ENCODE data around the gene KLK5.
"Not testable (repeated sequence)": the region's sequence is repeated elsewhere in the genome, so short reads cannot be mapped to it uniquely, and the experiment has no call there.

Gene KLK5

DNA sequence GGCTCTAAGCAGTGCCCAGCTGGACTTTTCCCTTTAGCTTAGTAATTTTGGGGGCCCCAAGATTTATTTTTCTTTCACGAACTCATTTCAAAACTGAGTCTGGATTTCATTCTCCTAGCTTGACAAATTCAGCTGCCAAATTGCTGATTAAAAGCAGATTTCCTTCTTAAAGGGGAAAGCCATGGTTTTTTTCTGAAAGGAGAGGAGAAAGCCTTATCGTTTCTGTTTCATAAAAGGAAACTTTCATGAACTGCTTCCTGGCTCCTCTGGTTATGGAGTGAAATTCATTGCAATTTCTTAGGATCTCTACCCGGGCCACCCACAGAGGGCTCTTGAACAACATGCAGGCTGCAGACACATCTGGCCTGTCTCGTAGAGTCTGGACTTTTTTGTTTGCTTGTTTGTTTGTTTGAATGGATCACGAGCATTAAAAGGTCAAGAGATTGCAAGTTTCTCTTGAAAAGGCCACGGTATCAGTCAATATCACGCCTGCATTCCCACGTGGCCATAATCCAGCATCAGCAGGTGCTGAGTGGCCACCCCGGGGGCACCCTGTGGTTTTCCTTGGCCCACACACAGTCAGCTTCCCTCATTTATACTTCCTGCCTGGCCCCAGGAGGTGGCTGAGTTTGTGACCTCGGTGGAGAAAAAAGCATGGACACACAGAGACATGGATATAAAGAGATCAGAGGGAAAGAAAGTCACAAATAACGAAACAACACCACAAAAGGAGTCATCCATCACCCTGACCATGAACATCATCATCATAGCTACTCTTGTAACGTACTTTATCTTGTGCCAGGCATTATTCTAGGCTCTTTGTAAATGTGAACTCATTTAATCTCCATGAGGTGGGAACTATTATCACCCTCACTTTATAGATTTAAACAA is 31.2 kb downstream of the KLK5 start:
- DNase-seq: peak; percentile 18

DNA sequence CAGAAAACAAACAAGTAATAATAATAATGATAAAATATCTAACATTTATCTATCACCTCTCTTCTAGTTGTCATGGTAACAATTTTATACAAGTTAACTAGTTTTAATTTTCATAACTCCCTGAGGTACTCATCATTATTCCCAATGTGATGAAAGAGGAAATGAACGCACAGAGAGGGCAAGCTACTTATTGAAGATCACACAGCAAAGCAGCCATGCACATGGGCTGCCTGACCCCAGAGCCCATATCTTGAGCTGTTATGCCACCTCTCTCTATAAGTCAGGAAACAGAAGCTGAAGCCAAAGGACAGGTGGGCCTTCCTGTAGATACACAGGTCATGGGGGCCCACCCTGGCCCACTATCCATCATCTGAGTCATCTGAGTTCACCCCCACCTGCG is 36.8 kb downstream of the KLK5 start:
- no peak for DNase-seq

DNA sequence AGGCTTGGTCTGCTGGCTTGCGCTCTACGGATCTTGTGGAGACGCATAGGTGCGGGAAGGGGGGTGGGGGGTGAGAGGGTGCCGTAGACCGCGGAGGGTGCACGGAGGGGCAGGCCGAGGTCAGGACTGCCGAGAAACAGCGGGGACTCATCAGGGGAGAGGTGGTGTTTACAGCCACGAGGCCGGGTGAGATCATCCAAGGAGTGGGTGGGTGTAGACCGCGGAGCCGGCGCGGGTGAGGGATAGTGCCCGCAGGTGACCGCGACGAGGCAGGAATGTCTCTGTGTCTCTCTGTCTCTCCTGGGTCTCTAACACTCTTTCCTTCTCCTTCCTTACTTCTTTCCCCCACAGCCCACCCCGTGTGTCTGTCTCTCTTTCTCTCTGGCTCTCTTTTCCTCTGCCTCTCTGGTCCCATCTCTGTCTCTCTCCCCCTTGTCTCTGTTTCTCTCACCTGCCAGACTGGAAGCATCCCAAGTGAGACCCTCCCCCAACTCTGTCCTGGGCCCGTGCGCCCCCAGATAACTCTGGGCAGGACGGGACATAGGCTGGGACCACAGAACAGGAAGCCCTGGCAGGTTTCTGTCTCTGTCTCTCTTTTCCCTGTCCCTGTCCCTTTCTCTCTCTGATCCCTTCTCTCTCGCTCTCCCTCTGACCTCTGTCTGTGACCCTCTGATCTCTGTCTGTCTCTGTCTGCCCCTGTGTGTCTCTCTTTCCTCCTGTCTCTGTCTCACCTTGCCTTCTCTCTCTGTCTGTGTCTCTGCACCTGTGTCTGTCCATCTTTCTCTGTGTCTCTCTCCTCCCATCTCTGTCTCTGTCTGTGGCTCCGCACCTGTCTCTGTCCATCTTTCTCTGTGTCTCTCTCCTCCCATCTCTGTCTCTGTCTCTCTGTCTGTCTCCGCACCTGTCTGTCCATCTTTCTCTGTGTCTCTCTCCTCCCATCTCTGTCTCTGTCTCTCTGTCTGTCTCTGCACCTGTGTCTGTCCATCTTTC is 39.8 kb downstream of the KLK5 start:
- DNase-seq: no peak

DNA sequence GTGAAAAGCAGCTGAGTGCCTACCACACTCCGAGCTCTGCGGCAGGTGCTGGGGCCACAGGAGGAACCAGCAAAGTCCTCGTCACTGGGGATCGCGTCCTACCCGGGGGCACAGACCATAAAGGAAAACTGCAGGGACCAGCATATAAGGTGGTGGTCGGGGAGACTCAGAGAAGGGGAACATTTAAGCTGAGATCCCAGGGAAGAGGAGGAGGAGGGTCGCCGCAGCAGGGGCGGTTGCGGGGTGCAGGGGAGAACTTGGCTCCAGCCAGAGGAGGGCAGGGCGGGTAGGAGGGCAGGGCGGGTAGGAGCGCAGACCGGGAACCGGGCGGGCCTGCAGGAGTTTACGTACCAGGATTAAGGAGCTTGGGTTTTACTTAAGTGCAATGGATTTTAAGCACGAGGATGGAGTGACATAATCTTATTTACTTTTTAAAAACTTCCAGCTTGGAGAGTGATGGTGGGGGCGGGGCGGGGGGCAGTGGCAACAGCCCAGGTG is 40.7 kb downstream of the KLK5 start:
- DNase-seq: no peak

DNA sequence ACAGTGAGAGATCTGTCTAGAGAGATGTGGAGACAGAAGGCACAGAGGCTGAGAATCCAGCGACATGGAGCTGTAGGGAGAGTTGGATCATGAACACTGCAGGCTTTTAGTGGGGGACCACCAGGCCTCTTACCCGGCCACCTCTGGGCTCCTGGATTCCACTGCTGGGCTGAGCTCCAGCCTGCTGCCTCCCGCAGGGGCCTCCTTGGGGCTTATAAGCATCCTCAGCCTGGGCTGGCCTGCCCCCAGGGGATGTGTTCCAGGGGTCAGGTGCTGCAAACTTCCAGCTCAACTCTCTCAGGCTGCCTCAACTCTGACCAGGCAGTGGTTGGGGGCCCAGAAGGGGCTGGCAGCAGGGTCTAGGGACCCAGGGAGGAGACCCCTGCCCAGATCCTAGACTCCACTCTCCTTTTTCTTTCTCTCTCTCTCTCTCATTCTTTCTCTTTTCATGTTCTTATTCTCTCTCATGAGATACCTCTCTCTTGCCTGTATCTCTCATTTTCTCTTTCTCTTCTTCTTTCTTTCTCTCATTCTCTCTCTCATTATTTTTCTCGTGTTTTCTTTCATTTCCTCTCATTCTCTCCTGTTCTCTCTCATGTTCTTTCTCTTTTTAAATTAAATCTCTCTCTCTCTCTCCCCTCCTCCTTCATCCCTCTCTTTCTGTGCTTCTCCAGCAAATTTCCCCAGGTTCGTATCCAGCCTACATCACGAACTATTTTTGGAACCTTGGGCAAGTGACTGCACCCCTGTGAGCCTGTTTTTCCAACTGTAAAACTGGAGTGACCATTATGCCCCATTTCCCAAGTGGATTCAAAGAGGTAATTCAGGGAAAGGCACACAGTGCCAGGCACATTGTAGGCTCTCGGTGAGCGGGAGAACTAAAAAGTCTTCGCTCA is 41.4 kb downstream of the KLK5 start, which contains the start of gene KLK4:
Gene KLK4, minus strand, starts transcription at position 190 of the 896 bp plus-strand sequence. CDS start 657 bp downstream, outside the sequence.
- DNase-seq: no peak

DNA sequence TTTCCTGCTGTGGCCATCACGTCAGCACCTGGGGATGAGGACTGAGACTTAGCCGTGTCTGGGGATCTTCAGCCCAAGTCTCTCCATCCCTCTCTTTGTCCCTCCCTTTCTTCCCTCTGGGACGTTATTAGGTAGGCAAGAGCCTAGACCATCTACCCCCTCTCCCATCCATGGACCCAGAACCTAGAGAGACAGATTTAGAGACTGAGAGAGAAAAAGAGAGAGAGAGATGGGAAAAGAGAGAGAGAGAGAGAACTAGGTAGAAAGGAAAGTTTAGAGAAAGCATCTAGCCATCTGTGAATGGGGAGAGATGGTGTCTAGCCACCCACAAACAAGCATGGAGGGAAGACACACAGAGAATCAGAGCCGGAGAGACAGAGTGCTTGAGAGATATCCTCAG is 42.1 kb downstream of the KLK5 start:
- DNase-seq: no peak

DNA sequence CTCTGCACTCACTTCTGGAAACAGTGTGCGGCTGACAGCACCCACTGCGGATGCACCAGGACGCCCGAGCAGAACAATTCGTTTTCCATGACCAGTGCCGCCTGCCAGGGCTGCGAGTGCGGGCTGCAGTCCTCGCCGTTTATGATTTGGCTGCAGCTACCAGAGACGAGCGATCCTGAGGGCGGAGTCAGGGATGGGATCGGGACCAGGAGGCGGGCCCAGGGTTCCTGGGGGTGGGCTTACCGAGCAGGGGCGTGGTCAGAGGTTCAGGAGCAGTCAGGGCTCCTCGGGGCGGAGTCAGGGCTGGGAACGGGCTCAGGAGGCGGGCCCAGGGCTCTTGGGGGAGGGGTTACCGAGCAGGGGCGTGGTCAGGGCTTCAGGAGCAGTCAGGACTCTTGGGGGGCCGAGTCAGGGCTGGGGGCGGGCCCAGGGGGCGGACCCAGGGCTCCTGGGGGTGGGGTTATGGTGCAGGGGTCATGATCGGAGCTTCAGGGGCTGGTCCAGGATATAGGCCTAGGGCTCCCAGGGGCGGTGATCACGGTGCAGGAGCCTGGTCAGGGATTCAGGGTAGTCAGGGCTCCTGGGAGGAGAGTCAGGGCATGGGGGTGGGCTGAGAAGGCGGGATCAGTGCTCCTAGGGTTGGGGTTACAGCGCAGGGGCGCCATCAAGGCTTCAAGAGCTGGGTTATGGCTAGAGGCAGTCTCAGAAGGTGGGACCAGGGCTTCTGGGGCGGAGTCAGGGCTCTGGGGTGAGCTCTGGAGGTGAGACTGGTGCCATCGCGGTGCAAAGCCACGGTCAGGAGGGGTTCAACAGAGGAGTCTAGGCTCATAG is 43.4 kb downstream of the KLK5 start:
- DNase-seq: peak; percentile 71

DNA sequence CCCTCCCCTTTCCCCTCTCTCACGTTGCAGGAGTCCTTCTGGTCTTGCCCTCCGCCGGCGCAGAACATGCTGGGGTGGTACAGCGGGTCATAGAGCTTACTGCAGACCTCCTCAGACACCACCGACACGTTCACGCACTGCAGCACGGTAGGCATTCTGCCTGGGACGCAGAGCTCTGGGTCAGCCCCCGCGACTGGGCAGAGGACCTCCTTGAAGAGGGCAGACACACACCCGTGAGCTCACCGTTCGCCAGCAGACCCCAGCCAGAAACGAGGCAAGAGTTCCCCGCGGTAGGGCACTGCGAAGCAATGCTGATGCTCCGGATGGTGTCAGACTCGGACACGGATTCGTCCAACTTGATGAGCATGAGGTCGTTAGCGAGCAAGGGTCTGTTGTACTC is 44.5 kb downstream of the KLK5 start:
- DNase-seq: no peak

DNA sequence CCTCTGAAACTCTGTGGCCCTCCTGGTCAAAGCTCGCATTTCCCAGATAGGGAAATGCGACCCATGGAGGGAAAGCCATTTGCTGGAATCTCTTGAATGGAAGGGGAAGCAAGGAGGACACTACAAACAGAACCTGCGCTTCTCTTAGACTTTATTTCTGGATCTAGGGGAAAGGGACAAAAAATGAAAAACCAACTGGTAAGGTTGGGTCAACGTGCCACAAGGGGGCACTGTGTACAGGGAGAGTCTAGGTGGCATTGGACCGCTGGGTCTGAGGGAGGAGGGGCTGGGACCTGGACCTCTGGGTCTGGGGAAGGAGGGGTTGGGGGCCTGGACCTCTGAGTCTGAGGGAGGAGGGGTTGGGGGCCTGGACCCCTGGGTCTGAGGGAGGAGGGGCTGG is 46.6 kb downstream of the KLK5 start:
- peak; percentile 62 for DNase-seq

DNA sequence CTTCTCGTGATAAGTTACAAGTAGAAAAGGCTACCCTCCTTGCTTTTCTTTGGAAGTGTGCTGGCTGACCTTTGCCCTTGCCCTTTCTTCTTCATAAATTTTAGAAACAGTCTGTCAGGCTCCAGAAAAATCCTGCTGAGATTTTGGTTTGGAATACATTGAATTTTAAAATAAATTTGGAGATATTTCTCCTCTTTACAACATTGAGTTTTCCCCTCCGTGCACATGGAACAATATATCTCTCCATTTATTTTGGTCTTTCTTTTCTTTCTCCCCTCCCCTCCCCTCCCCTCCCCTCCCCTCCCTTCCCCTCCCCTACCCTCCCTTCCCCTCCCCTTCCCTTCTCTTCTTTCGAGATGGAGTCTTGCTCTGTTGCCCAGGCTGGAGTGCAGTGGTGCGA is 50.2 kb downstream of the KLK5 start:
- no peak for DNase-seq

DNA sequence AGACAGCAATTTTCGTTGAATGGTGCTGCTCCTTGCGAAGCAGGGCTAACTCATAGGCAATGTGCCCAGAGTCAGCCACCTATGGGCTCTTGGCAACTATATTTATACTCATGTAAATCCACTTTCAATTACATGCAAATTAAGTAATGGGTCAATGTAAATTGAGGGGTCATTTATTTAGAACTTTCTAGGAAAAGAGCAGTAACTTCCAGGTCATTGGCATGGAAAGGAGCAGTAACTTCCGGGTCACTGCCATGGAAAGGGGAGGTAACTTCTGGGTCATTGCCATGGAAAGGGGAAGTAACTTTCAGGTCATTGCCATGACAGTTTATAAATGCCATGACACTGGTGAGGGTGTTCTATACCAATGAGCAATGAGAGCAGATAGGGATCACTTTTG is 53.3 kb downstream of the KLK5 start:
- DNase-seq: peak; percentile 49

DNA sequence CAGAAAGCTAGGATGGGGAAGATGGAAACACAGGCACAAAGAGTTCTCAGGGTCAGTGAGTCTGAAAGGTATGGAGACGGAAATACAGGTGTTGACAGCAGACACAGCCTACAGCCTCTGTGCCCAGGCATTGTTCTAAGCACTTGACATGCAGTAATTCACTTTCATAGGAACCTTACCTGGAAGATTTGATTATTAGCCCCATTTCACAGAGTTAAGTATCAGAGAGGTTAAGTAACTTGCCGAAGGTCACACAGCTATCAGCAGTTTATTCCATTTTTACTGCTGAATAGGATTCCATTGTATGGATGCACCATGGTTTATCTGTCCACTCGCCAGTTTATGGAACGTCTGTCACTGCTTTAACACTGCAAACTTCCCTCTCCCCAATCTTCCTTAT is 54.8 kb downstream of the KLK5 start:
- no peak for DNase-seq

DNA sequence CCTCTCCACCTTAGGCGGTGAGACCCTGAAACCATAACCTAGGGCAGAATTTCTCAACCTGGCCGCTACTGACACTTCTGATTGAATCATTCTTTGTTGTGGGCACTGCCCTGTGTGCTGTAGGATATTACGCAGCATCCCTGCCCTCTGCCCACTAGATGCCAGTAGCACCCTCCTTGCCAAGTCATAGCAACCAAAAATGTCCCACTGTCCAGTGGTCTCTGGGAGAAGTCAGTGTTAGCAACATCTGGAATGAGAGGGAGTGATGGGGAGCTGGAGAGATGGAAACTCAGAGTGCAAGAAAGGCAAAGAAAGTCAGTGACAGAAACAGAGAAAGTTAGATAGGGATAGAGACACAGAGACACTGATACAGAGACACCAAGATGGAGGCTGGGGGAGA is 55.2 kb downstream of the KLK5 start:
- DNase-seq: no peak

DNA sequence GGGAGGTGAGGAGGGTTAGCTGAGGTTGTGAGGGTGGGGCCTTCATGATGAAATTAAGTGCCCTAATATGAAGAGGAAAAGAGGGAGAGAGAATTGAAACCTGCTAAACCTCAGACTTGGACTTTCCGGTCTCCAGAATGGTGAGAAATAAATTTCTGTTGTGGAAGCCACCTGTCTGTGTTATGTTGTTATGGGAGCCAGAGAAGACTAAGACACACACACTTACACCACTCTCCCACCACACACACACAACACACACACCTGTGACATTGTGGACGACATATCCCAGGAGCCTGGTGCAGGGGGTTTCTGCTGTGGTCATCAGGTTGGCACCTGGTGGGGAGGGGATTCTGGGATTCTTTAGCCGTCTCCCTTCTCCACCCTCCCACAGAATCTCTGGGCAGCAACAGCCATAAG is 55.6 kb downstream of the KLK5 start:
- peak; percentile 29 for DNase-seq

DNA sequence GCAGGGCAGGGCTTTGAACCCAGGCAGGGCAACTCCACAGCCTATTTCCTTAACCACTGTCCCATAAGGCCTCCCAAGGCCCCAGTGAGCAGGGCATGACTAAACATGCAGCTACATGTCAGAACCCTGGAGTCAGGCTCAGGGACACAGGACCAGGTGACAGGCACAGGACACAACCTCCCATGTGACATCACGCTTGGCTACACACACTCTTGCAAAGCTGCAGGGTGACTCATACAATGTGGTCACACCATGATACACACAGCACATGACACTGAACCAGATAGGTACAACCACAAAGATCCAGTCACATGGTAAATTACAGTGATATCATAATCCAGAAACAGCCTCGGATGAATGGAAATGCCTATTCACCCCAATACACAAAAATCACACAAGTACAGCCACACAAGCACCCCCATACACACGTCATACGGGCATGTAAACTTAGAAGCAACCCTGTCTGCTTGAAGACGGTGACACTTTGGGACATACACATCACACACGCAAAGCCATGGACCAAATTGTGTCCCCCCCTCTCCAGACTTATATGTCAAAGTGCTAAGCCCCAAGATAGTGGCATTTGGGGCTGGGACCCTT is 56.1 kb downstream of the KLK5 start:
- peak; percentile 51 for DNase-seq

DNA sequence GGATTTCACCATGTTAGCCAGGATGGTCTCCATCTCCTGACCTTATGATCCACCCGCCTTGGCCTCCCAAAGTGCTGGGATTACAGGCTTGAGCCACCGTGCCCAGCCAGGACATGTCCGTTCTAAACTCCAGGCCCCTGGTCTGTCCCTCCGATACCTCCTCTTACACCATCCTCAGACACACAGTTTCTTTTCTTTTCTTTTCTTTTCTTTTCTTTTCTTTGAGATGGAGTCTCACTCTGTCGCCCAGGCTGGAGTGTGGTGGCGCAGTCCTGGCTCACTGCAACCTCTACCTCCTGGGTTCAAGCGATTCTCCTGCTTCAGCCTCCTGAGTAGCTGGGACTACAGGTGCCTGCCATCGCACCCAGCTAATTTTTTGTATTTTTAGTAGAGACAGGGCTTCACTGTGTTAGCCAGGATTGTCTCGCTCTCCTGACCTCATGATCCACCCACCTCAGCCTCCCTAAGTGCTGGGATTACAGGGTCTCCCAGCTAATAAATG is 56.7 kb downstream of the KLK5 start:
- not testable (repeated sequence) for DNase-seq

DNA sequence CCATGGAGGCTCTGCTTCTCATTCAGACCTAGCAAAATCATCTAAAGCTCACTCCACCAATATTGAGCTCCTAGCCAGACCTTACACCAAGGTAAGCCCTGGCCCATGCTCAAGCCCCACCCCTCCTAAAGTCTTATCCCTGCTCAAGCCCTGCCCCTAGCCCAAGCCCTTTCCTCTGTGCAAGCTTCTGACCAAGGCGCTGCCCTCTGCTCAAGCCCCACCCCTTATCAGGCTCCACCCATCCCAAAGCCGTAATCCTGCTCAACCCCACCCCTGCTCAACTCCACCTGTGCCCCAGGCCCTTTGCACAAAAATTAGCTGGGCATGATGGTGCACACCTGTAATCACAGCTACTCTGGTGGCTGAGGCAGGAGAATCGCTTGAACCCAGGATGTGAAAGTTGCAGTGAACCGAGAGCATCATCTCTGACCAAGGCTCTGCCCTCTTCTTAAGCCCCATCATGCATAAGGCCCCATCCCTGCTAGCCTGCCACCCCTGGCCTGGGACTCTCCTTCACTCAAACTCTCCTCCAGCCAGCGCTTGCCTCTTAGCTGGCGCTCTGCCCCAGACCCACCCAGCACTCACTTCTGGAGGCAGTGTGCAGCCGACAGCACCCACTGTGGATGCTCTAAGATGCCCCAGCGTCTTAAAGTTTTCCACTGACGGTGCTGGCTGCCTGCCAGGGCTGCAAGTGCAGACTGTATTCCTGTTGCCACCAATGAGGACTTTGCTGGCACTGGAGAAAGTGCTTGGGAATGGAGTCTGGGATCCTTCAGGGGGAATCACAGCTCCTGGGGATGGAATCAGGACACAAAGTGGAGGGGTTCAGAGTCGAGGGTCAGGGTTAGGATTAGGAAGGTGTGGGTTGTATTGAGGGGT is 58.1 kb downstream of the KLK5 start:
- peak; percentile 22 for DNase-seq

Data from RPMI8226 (cell line).